GM18502 (cell line): ENCODE measurements around the gene ASXL1.
"Not testable (repeated sequence)": the region's sequence is repeated elsewhere in the genome, so short reads cannot be mapped to it uniquely, and the experiment has no call there.

ENCODE experiments used
- ATAC-seq: cut with Tn5 transposase; IDR thresholded peaks from one replicate; pipeline ENCODE4 v1.9.1; 2021; ENCODE audit warnings: mild to moderate bottlenecking; ENCODE audit not compliant: unreplicated experiment, poor library complexity

Gene ASXL1

DNA sequence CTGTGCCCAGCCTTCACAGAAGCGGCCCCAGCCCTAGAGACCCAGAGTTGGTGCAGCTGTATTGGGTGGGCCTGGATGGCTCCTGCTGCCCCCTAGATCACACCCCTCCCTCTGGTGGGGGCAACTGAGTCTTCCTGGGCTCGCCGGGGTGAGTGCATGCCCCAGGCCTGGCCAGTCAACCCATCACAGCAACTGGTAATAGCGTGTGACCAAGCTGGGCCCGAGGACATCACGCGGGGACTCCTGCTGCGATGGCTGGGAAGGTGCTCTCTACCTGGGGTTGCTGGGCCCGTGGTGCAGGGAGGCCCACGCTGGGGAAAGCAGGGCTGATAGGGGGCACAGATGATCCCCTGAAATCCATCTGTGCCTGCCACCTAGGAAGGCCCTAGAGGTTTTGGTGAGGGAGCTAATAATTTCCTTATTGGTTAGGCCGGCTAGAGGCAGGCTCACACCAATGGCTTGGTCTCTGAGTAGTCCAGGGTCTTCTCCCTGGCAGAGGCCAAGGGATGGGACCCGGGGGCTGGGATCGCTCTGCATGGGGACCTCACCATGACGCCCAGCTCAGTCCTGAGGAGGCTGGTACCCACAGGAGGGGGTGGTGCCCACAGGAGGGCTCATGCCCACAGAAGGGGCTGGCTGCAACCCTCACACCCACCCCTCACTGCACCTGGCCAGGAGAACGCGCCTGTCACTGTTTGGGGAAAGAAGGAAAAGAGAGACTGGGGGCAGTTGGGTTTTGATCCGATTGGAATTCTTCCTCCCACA, 103.9 kb downstream of the ASXL1 start:
- no peak for ATAC-seq

DNA sequence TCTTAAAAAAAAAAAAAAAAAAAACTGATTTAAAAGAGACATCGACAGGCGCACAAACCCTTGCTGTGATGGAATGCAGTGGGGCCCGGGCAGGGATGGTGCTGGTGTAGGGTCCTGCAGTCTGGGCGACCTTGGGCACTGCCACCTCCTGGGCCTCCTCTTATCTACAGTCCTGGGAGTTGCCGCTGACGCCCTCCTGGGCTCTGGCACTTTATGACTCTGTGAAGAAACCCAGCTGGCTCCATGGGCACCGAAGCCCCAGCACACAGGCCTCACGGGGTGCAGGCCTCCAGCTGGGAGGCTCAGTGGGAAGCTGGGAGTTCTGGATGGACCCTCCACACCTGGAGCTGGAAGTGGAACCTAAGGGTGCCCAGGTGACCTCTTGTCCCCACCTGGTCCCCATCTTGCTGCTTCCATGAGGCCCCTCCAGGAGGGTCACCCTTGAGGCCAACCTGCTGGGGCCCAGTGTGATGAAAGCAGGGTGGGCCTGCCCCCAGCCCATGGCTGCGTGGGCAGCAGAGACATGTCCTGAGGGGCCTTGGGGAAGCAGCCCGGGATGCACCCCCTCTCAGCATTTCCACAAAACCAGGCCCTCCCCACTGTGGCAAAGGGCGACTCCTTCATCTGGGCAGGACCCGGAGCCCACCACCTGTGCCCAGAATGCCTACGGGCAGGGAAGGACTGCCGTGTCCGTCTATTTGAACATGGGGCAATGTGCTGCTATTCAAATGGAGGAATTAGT, 104.9 kb downstream of the ASXL1 start:
- ATAC-seq: no peak

DNA sequence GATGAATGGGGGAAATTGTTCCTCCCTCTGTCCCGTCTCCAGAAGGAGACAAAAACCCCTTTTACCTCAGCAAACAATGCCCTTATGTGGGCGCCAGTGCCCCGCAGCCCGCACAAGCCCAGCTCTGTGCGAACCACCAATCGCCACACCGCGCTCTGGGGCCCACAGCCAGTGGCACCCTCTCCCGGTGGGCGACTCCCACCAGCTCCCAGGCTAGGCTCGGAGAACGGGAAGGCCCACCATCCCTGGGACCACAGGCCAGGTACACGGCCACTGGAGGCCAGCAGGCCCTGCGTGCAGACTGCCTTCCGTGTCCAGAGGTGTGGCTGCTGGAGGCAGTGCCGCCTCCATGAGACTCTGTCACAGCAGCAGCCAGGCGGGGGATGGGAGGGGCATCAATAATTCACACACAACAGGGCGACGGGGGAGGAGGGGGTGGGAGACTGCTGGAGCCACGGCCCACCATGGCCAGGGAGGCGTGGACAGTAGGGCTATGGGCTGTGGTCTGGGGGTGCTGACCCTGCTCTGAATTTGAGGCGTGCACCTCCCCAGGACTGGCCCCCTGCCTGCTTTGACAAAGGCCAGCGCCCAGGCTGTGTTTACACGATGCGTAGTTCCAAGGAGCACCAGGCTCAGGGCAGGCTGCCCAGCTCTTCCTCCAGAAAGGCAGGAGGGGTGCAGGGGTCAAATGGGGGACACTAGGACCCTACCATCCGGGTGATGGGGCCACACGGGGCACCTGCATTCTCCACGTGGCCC, 105.7 kb downstream of the ASXL1 start:
- ATAC-seq: no peak

DNA sequence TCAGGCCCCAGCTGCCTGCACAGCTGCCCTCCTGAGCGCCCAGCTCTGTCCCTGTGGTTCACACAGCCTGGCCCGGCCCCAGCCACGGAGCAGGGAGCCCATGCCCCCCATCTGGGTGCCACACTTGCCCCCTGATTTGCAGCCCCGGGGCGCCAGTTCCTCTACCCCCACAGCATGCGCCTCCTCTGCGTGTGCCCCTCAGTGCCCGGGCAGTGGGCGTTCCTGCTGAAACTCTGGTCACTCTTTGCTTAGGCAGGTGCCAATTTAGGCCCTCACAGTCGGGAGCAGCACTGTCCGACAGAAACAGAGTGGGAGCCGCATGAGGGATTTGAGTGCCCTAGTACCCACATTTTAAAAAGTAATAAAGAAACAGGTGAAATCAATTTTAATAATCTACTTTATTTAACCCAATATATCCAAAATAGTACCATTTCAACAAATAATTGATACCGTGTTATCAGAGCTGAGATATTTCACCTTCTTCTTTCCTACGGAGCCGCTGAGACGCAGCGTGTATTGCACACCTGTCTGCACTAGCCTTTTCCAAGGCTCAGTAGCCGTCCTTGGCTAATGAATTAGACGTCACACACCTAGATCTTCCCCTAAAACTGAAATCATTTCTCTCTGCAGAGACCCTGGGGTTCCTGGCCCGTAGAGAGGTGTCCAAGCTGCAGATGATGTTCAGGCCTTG, 106.4 kb downstream of the ASXL1 start:
- no peak for ATAC-seq

DNA sequence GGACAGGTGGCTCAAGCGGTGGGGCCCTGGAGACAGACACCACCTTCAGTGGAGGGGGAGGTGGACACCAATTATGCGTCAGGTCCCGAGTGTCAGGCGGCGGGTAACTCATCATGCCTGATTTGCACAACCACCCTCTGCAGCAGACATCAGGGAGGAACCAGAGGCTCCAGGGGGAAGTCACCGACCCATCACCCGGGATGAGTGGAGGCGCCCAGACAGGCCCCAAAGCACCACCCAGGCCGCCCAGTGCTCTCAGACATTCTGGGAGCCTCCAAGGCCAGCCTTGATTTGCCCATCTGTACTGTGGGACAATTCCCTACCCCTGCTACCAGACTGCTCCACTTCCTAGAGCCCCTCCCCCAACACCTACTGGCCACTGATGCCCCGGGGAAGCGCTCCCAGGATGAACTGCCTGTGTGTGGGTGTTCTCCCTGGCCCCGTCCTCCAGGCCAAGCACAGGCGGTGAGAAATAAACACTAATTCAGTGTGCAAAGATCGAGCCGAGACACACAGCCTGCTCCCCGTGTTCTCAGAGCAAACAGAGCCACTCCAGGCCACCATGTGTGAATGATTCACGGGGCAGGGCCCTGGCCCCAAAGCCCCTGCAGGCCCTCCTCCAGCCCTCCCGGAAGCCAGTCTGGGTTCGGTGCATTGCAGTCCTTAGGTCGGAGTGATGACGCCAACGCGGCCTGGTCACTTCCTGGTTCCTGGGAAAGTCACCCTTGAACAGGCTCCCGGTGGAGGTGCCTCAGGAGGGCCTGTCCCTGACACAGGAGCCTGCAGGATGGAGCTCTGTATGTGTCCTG, 107.2 kb downstream of the ASXL1 start:
- no peak for ATAC-seq

DNA sequence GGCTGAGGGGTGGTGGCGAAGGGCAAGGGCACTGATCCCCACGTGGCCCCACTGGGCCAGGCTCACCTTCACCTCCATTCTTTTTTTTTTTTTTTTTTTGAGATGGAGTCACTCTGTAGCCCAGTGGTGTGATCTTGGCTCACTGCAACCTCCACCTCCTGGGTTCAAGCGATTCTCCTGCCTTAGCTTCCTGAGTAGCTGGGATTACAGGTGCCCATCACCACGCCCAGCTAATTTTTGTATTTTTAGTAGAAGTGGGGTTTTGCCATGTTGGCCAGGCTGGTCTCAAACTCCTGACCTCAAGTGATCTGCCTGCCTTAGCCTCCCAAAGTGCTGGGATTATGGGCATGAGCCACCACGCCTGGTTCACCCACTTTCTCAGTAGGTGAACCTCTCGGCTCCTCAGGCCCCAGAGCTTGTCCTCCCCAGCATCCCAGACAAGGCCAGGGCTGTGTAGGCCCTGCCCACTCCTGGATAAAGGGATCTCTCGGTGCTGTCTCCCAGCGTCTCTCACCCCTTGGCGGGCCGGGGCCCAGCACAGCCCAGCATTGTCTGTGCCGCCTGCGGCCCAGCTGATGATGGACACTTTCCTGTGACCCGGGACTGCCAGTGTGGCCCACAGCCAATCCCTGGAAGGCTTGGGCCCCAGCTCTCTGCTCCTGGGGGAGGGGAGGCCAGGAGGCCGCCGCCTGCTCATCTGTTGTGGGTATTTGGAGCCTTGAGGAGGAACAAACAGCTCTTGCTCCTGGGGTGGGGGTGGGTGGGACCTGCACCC, 108.0 kb downstream of the ASXL1 start:
- ATAC-seq: not testable (repeated sequence)

DNA sequence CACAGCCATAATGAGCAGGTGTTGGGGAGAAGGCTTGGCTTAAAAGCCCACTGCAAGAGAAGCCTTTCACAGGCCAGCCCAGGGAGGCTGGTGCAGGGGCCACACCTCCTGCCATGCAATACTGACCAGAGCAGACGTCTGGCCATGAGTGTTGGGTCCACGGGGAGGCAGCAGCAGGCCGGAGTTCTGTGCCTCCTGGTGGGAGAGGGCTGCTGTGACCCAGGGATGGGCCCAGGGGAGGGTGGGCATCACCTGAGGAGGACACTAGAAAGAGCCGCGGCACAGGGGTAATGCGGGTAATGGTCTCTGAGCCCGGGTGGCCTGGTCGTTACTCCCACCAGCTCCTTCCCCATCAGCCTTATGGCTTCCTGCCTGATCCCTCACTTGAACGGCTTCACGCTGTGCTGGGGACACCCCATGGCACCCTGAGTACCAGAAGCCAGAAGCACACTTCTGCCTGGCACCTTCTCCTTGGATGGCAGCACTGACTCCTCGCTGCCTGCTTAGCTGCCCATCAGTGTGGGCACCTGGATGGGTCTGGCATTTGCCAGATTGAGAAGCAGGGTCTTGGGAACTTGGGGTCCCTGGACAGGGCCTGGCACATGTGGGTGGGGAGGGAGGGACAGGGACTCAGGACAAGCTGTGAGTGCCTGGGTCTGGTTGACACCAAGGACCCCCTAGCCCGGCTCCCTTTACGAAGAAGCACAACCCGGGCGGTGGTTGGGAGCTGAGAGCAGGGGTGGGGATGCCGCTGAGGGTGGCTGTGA, 108.8 kb downstream of the ASXL1 start:
- no peak for ATAC-seq

DNA sequence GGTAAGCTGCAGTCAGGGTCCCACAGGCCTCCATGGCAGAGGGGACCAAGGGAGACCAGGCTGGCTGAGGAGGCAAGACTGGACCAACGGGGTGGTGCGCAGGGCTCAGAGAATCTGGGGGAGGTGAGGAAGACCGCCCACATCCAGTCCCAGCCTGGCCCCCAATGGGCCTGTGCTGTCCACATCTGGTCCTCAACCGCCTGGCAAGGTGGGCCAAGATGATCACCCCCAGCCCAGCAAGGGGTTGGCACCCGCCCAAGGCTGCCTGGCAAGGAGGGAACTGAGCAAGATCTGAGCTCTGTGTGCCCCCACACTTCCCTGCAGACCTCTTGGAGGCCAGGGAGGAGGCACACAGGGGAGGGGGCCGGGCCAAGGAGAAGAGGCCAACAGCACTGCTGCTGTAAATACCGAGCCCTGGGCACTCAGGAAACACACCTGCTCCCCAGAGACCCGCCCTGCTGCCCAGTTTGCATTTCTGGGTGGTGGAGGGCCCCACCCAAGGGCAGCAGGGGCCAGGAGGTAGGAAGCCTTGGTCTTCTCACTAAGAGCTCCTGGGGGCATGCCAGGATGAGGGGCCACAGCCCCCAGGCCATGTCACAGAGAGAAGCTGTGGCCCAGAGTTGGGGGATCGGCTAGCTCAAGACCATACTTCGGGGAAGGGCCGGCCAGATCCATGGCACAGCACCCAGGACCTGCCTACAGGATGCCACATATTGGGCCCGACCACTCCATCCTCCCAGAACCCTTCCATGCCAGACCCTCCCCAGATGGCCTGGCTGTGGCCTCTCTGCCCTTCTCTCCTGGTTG, 109.6 kb downstream of the ASXL1 start:
- no peak for ATAC-seq

DNA sequence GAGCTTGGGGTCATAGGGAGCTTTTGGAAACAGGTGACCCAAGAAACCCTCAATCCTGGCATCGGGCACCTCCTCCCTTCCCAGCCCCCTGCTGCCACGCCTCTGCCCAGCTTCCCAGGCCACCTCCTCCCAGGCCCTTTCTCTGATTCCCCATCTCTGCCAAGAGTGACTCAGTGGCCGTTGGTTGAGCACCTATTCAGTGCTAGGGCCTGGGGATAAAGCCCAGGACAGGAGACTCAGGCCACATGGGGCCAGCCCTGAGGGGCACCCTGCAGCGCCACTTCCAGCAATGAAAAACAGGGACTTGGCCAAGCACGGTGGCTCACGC, 110.1 kb downstream of the ASXL1 start:
- ATAC-seq: no peak

DNA sequence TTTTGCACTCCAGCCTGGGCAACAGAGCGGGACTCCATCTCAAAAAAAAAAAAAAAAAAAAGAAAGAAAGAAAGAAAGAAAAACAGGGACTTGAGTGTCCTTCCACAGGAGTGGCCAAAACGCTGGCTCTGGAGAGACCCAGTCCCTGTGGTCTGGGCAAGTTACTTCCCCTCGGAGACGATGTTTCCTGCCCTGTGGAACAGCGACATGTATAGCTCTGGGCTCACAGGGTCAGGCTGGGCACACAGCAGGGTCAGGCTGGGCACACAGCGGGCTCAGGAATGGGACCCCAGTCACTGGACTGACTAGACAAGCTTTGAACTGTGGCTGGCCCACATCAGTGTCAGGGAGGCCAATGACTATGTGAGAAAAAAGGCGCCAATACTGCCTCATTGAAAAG, 110.7 kb downstream of the ASXL1 start:
- ATAC-seq: no peak

DNA sequence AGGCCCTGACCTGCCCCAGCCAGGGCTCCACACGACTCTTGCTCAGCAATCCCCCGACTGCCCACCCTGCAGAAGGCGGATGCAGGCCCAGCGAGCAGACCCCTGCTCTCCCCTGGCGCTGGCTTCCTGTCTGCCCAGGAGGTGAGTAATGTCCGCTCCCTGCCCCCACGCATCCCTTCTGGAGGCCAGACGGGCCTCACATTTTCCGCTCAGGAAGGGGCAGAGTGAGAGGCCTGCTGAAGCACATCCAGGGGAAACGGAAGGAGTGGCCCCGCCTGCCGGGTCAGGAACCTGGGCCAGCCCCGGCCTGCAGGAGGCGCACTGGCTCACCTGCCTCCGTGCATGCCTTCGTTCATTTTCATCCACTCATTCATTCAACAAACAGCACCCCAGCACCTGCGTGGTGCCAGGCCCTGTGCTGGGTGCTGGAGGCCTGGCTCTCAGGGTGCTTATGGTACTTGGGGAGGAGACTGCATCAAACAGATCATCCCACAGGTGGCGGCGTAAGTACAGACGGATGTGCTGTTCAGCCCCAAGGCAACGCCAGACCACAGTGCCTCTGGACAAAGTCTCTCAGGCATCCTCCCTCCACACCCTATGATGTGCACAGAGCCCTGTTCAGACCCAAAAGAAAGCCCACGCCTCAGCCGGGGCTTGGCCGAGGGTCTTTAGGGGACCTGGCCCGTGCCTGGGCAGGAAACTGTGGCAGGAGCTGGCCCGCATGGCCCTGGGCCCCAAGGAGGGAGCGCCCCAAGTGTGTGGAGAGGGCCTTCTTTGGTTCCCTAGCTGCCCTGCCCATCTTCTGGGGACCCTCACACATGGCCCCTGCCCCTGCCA, 112.1 kb downstream of the ASXL1 start:
- no peak for ATAC-seq

DNA sequence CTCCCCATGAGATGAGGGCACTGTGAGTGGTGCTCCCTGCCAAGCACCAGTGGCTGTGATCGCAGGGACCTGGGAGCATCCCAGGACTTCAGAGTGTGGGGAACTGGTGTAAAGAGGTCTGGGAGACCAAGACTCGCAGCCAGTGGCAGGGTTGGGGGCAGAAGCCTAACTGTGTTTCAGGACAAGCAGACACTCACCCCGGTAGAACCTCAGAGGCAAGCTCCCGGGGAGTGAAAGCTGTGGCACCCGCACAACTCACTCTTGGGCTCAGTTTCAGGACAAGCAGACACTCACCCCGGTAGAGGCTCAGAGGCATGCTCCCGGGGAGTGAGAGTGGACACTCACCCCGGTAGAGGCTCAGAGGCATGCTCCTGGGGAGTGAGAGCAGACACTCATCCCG, 112.8 kb downstream of the ASXL1 start:
- ATAC-seq: no peak

DNA sequence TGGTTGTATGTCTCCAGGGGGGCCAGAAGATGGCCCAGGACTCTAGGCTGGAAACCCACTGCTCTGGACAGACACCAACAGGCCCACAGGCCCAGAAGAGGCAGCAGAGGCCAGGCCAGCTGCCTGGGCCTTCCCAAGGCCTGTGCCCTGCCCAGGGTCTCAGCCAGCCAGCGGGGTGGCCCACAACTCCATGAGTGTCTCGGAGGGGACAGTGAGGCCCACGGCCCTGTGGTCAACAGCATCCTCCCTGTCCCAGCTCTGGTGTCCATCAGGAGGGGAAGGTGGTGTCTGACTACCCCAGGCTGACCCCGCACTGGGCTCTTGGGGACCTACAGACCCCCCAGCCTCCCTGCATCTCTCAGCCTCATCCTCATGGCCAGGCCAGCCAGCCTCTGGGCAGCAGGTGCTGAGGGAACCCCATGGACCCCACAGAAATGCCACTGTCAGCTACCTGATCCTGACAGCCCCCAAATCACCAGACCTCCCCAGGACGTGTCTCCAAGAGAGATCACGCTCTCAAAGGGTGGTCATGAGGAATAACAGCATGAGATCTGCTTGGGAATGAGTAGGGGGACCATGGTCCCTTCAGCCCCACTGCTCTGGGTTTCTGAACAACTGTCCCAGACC, 114.6 kb downstream of the ASXL1 start:
- no peak for ATAC-seq

DNA sequence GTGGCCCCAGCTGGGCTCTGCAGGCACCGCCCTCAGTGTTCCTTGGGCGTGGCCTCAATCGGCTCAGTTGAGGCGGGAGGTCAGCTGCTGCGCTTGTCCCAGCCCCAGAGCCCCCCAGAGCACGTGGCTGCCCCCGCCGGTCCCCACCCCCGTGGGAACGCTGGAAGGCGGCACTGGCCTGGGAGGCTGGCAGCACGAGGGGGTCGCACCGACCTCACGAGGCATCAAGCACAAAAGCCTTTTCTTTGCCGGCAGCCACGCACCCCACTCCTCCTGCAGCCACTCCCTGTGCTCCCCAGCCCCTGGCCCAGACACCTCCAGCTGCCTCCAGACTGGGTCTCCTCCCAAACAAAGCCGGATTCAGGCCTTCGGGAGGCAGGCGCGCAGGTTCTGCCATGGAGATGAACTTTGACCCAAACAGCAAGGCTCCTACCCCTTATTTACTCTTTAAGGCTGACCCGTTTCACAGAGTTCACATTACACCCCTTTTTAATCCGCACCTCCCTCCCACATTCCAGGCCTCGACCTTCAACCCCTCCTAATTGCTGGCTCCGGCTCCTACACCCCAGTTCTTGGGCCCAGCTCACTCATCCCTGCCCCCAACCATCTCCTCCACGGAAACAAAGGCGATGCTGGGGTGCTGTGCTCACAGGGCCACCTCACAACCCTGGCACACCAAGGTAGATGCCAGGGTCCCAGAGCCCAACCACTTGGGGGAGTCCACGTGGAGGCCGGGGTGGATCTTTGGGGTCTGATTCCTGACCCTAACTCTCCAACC, 115.3 kb downstream of the ASXL1 start:
- no peak for ATAC-seq

DNA sequence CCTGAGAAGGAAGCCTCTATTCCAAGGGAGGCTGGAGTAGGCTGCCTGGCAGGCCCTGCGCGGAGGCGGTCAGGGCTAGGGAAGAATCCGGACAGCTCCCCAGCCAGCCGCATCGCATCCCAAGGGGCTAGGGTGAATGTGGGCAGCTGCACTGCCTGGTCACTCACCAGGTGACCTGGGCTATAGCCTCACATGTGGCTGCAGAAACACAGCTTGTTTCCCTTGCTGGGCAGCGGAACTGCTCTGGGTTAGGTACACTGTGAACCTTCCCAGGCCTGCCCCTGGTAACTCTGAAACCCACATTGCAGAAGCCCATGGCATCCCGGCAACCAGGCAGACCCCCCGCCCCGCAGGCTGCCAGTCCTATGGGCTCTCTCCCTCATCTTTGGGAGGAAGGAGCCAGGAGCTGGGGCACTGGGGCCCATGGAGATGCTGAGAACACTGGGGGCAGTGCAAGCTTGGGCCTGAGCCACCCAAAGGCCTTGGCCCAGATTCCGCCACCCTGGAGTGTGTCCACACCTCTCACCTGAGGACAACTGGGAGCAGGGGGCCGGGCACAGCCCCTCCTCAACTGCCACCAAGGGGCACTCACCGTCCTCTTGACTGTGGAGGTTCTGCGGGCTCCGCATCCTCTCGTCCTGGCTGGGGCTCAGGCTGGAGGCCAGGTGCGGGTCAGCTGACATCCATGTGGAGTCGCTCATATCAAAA, 116.0 kb downstream of the ASXL1 start:
- no peak for ATAC-seq
